Activated naive CD4-positive, alpha-beta T cell treated with anti-CD3 and anti-CD28 coated beads, Interleukin-2, amount 50 U/mL, for 24 hours (primary cell): ENCODE results near the gene ZNF710.
A peak's percentile ranks its signal among the peaks of the same experiment; 100 is the strongest.

Source experiments
- H3K27ac Mint-ChIP-seq: one replicate; pipeline ENCODE4 v1.8.0; 2021; ENCODE audit warnings: mild to moderate bottlenecking, mixed read lengths
- H3K27me3 Mint-ChIP-seq: one replicate; pipeline ENCODE4 v1.8.0; 2021; ENCODE audit warnings: mixed read lengths
- H3K36me3 Mint-ChIP-seq: one replicate; pipeline ENCODE4 v1.8.0; 2021; ENCODE audit warnings: mixed read lengths
- H3K4me1 Mint-ChIP-seq: one replicate; pipeline ENCODE4 v1.8.0; 2021; ENCODE audit warnings: mixed read lengths
- H3K4me3 Mint-ChIP-seq: one replicate; pipeline ENCODE4 v1.8.0; 2021; ENCODE audit warnings: mild to moderate bottlenecking, mixed read lengths
- H3K9me3 Mint-ChIP-seq: one replicate; pipeline ENCODE4 v1.8.0; 2021; ENCODE audit warnings: mixed read lengths

ZNF710 gene

GRCh38 chr15:90053685-90054466 is 52.8 kb downstream of the ZNF710 start:
- Mint-ChIP-seq H3K9me3 (no peaks in the 10 kb centered on the region), H3K27me3 (no peaks in the 10 kb centered on the region), H3K36me3 (peaks cover 2% of the 10 kb centered on the region), H3K4me3 (no peak overlapping the region), H3K27ac (peak overlapping the region; percentile 59), H3K4me1 (peaks cover 33% of the 10 kb centered on the region)

DNA sequence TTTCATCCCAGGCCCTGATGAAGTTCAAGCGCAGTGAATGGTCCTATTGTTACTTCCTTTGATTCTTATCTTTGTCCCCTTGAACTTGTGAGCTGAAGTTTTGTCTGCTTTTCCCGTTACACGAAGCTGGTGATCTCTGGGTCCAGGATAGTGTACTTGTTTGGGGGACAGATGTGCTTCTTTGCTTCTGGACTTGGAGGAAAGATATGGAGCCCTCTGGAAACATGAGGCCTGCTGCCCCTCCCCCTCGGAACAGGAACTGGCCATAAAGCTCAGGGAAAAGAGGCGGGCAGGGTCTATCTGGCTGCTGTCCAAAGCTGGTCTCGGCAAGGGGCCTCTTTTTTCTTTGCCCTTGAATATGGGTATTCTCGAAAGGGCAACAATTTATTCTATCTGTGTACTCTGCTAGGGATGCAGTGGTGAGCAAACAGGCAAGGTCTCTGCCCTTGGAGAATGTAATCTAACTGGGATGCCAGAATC is 53.5 kb downstream of the ZNF710 start:
- Mint-ChIP-seq H3K36me3 (peaks cover 2% of the 10 kb centered on the region), H3K4me3 (no peak overlapping the region), H3K4me1 (peaks cover 41% of the 10 kb centered on the region), H3K27ac (no peak overlapping the region), H3K9me3 (no peaks in the 10 kb centered on the region), H3K27me3 (no peaks in the 10 kb centered on the region)

DNA sequence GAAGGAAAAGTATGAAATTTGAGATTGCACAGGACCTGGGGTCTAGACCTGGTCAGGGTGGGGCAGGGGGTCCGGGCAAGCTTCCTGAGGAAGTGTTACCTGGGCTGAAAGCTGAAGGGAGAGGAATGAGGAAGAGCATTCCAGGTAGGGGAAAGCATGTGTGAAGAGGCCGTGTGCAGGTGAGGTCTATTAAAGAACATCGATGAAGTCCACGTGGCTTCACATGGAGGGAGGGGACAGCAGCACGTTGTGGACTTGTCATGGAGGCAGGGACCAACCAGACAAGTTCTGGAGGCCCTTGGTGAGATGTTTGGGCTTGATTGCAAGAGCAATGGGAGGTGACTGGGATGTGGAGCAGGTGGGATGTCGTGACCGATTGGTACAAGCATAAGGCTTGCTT is 54.1 kb downstream of the ZNF710 start:
- H3K36me3 Mint-ChIP-seq = peaks cover 2% of the 10 kb centered on the region
- H3K4me1 Mint-ChIP-seq = peaks cover 46% of the 10 kb centered on the region
- H3K27ac Mint-ChIP-seq = peak overlapping the region; percentile 53
- no peaks in the 10 kb centered on the region for H3K27me3 Mint-ChIP-seq
- H3K4me3 Mint-ChIP-seq = no peak overlapping the region
- no peaks in the 10 kb centered on the region for H3K9me3 Mint-ChIP-seq

DNA sequence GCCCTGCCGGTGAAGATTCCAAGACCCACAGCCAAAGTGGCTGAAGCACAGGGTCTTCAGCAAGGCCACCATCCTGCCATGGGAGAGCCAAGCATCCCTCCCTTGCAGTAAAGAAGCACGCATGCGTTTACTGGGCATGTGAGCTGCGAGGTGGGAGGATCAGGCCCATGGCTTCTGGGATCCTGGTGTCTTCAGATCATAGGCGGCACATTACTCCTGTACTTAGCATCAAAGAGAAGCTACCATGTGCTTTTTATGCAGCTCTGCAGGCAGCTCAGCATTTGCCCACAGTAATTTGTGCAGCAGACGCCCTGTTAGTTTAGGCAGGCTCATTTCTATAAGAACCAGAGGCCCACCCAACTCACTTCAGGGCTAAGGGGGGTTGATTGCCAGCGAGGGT is 55.4 kb downstream of the ZNF710 start:
- Mint-ChIP-seq H3K4me3 (no peak overlapping the region), H3K27ac (no peak overlapping the region), H3K4me1 (peaks cover 49% of the 10 kb centered on the region)

DNA sequence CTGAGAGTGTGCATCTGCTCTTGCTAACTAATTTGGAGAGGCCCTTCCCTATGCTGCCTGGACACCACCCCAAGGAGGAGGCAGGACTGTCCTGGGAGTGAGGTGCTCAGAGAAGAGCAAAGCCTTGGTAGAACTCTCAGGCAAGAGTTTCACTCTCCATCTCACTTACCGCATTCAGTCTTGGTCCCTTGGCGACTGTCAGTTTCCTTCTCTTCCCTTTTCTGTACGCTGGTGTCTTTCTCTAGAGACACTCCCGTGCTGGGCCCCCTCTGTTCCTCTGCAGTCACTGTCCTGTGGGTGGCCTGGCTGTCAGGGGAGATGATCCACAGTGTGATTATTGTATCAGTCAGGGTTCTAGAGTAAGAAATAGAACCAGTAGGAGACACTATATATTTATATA is 57.2 kb downstream of the ZNF710 start:
- no peaks in the 10 kb centered on the region for H3K27me3 Mint-ChIP-seq
- H3K9me3 Mint-ChIP-seq = no peaks in the 10 kb centered on the region
- peaks cover 54% of the 10 kb centered on the region for H3K4me1 Mint-ChIP-seq
- H3K27ac Mint-ChIP-seq = no peak overlapping the region
- peaks cover 2% of the 10 kb centered on the region for H3K36me3 Mint-ChIP-seq
- no peak overlapping the region for H3K4me3 Mint-ChIP-seq

More for the DNA sequence above, 55.4 kb downstream of the ZNF710 start:
- H3K27me3 Mint-ChIP-seq = no peaks in the 10 kb centered on the region
- peaks cover 2% of the 10 kb centered on the region for H3K36me3 Mint-ChIP-seq
- H3K9me3 Mint-ChIP-seq = no peaks in the 10 kb centered on the region

DNA sequence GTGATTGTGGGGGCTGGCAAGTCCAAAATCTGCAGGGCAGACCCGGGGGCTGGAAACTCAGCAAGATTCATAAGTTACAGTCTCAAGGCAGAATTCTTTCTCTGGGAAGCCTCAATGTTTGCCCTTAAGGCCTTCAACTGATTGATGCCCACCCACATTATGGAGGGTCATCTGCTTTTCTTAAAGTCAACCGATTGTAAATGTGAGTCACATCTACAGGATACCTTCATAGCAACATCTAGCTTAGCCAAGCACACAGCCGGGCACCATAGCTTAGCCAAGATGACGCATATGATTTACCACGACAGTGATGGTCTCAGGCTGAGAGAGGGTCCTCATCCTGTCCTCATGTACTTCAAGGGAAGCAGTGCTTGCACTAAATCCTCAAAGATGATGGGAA is 57.7 kb downstream of the ZNF710 start:
- Mint-ChIP-seq H3K27me3 (no peaks in the 10 kb centered on the region), H3K4me1 (peaks cover 56% of the 10 kb centered on the region), H3K36me3 (peaks cover 2% of the 10 kb centered on the region), H3K9me3 (no peaks in the 10 kb centered on the region), H3K27ac (peak overlapping the region; percentile 74), H3K4me3 (peak overlapping the region; percentile 68)

DNA sequence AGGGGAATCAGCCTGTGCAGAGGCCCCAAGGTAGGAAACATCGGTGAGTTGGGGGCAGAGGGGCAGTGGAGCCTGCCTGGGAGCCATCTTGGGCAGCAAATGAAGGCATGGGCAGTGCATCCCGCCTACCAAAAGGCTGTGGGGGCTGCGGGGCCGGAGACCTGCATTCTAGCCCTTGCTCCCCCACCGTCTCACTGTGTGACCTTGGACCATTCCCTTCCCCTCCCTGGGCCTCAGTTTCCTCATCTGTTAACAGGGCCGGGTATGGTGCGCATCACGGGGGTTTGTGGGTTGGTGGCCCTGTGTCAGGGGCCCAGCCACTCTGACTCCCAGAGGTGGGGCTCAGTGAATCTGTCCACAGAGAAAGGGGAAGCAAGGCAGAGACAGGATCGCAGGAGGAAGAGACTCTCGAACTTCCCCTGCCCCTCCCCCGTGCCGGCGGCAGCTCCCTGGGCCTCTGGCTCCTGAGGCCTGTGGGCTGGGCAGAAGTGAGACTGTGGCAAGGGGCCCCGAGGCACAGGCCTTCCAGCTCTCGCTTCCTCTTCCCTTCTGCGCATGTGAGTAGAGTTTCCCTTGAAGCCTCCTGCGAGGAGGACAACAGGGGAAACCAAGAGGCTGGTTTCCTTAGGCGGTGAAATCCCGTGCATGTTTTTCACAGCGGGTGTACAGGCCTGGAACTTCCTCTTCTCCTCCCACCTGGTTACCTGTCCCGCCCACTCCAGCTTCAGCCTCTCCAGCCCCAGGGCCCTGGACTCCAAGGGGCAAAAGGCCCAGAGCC is 58.3 kb downstream of the ZNF710 start:
- Mint-ChIP-seq H3K27ac (peak overlapping the region; percentile 92), H3K4me1 (peaks cover 53% of the 10 kb centered on the region), H3K36me3 (no peaks in the 10 kb centered on the region), H3K9me3 (no peaks in the 10 kb centered on the region), H3K4me3 (peak overlapping the region; percentile 68), H3K27me3 (no peaks in the 10 kb centered on the region)

GRCh38 chr15:90060797-90061196 is 59.7 kb downstream of the ZNF710 start:
- peak overlapping the region; percentile 23 for H3K27ac Mint-ChIP-seq
- no peak overlapping the region for H3K4me3 Mint-ChIP-seq
- H3K9me3 Mint-ChIP-seq = no peaks in the 10 kb centered on the region
- H3K36me3 Mint-ChIP-seq = no peaks in the 10 kb centered on the region
- H3K27me3 Mint-ChIP-seq = no peaks in the 10 kb centered on the region
- H3K4me1 Mint-ChIP-seq = peaks cover 46% of the 10 kb centered on the region

- Mint-ChIP-seq H3K27ac (peak overlapping the region; percentile 79), H3K4me1 (peaks cover 46% of the 10 kb centered on the region), H3K27me3 (no peaks in the 10 kb centered on the region), H3K9me3 (no peaks in the 10 kb centered on the region), H3K4me3 (no peak overlapping the region), H3K36me3 (peaks cover 2% of the 10 kb centered on the region)
Observed at GRCh38 chr15:90062023-90062442, 60.9 kb downstream of the ZNF710 start.

GRCh38 chr15:90062462-90062932 is 61.4 kb downstream of the ZNF710 start:
- Mint-ChIP-seq H3K9me3 (no peaks in the 10 kb centered on the region), H3K27me3 (no peaks in the 10 kb centered on the region), H3K36me3 (peaks cover 2% of the 10 kb centered on the region), H3K27ac (peak overlapping the region; percentile 79), H3K4me1 (peaks cover 46% of the 10 kb centered on the region), H3K4me3 (no peak overlapping the region)

GRCh38 chr15:90062973-90063769 is 62.0 kb downstream of the ZNF710 start:
- H3K9me3 Mint-ChIP-seq = no peaks in the 10 kb centered on the region
- H3K4me3 Mint-ChIP-seq = no peak overlapping the region
- peaks cover 45% of the 10 kb centered on the region for H3K4me1 Mint-ChIP-seq
- peak overlapping the region; percentile 72 for H3K27ac Mint-ChIP-seq
- peaks cover 2% of the 10 kb centered on the region for H3K36me3 Mint-ChIP-seq
- no peaks in the 10 kb centered on the region for H3K27me3 Mint-ChIP-seq

- Mint-ChIP-seq H3K36me3 (peaks cover 2% of the 10 kb centered on the region), H3K27ac (peak overlapping the region; percentile 70), H3K4me3 (no peak overlapping the region), H3K27me3 (no peaks in the 10 kb centered on the region), H3K9me3 (no peaks in the 10 kb centered on the region), H3K4me1 (peaks cover 39% of the 10 kb centered on the region)
Observed at GRCh38 chr15:90063770-90064247, 62.7 kb downstream of the ZNF710 start.

- H3K27ac Mint-ChIP-seq = no peak overlapping the region
- H3K9me3 Mint-ChIP-seq = no peaks in the 10 kb centered on the region
- peaks cover 2% of the 10 kb centered on the region for H3K36me3 Mint-ChIP-seq
- peaks cover 26% of the 10 kb centered on the region for H3K4me1 Mint-ChIP-seq
- H3K4me3 Mint-ChIP-seq = no peak overlapping the region
- no peaks in the 10 kb centered on the region for H3K27me3 Mint-ChIP-seq
Observed at GRCh38 chr15:90064911-90065681, 64.0 kb downstream of the ZNF710 start.

- Mint-ChIP-seq H3K4me1 (peaks cover 23% of the 10 kb centered on the region), H3K27me3 (no peaks in the 10 kb centered on the region), H3K36me3 (peaks cover 2% of the 10 kb centered on the region), H3K9me3 (no peaks in the 10 kb centered on the region), H3K4me3 (no peak overlapping the region), H3K27ac (no peak overlapping the region)
Observed at GRCh38 chr15:90065682-90066049, 64.5 kb downstream of the ZNF710 start.
